ENCODE data around the gene BRMS1L. TPM values are rescaled to one million over a fixed set of nuclear protein-coding genes. Genes with fewer than 3 reads are reported as not detected.

Gene BRMS1L
- 11.2 to 13.2 TPM (median 12.3 TPM) in 5 replicates for total RNA-seq (2022; extraction: Qiagen RNA extraction)

GRCh38 chr14:35826218-35826951 is at the start of gene BRMS1L:
BRMS1L (plus strand) TSS chr14:35826338; CDS start chr14:35826517, 179 bp downstream.

DNA sequence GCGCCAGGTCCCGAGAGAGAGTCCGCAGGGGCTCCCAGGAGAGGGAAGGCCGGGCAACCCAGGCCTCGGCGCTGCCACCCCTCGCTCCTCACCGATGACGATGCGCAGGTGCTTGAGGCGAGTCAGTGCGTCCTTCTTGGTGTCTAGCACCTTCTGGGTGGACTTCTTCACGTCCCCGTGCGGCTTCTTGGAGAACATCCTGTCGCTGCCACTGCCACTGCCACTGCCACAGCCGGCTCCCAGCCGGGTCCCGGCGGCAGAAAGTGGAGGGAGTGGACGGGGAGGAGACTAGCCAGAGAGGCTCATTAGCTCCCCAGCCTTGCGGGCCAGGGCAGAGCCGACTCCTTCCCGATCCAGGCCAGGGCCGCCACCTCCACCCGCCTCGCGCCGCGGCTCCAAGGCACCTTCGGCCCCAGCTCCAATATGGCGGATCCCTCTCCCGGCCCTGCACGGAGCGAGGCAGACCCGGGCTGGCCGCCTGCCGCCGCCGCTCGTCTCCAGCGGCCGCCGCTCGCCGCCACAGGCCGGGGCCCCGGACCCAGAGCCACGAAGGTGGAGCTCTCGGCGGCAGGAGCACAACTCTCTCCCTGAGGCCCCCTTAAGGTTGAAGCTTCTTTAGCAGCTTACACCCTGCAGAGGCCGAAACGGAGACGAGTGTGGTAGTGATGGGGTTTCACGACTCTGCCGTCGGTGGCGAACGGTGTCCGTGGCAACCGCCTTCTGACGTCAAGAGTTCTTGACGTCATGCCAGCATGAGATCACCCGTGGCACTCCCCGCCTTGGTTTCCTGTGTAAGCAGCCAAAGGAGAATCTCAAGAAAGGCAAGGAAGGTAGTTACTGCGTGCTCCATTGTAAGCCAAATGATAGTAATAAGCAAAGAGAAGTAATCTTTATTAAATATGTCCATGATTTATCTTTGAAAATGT is 17.2 kb upstream of the BRMS1L start, which contains the start of gene RALGAPA1:
Gene RALGAPA1, minus strand, starts transcription at position 658 of the 926 bp plus-strand sequence. Its CDS starts 460 bp downstream, at position 198.

Other genes starting within 250 kb of the BRMS1L start
- 6.7 to 9.4 TPM (median 7.9 TPM) in 5 replicates for gene RALGAPA1, start 17.0 kb upstream of the BRMS1L start, total RNA-seq (2022; extraction: Qiagen RNA extraction)

Measured in A549 treated with dexamethasone at 1 μM for 4 hours (cell line).